ENCODE results near the gene SYNRG.
A peak's percentile ranks its signal among the peaks of the same experiment; 100 is the strongest.
"Not testable (repeated sequence)": the region's sequence is repeated elsewhere in the genome, so short reads cannot be mapped to it uniquely, and the experiment has no call there.

SYNRG gene
- 68.4 to 170 (median 167) reads per million in 3 experiments for total RNA-seq

GRCh38 chr17:37609170-37610040, at the start of gene SYNRG:
SYNRG (minus strand) TSS chr17:37609418; CDS start chr17:37609355, 63 bp downstream.
- peak; percentile 95 for DNase-seq

GRCh38 chr17:37657202-37657601, 48.0 kb upstream of the SYNRG start:
- no peak for DNase-seq

GRCh38 chr17:37651849-37652248, 42.6 kb upstream of the SYNRG start:
- no peak for DNase-seq

GRCh38 chr17:37650419-37651003, 41.3 kb upstream of the SYNRG start:
- no peak for DNase-seq

- DNase-seq: no peak
Observed at GRCh38 chr17:37648555-37648954, 39.3 kb upstream of the SYNRG start.

- DNase-seq: no peak
Observed at GRCh38 chr17:37647856-37648255, 38.6 kb upstream of the SYNRG start.

GRCh38 chr17:37643869-37644268, 34.7 kb upstream of the SYNRG start:
- DNase-seq: no peak

- peak; percentile 85 for DNase-seq
Observed at GRCh38 chr17:37643118-37643766, 34.0 kb upstream of the SYNRG start, which contains the start of gene DDX52. DDX52 (minus strand) TSS chr17:37643446; CDS start chr17:37643420, 26 bp downstream.

GRCh38 chr17:37642681-37643080, 33.5 kb upstream of the SYNRG start:
- no peak for DNase-seq

GRCh38 chr17:37640015-37640414, 30.8 kb upstream of the SYNRG start:
- no peak for DNase-seq

GRCh38 chr17:37637956-37638355, 28.7 kb upstream of the SYNRG start:
- DNase-seq: no peak

GRCh38 chr17:37616430-37616829, 7.2 kb upstream of the SYNRG start:
- not testable (repeated sequence) for DNase-seq

- DNase-seq: no peak
Observed at GRCh38 chr17:37614823-37615222, 5.6 kb upstream of the SYNRG start.

GRCh38 chr17:37614391-37614790, 5.2 kb upstream of the SYNRG start:
- no peak for DNase-seq

GRCh38 chr17:37610971-37611370, 1.8 kb upstream of the SYNRG start:
- DNase-seq: no peak

- DNase-seq: not testable (repeated sequence)
Observed at GRCh38 chr17:37610041-37610420, 813 bp upstream of the SYNRG start.

- peak; percentile 13 for DNase-seq
Observed at GRCh38 chr17:37608351-37609169, 658 bp downstream of the SYNRG start.

- peak; percentile 71 for DNase-seq
Observed at GRCh38 chr17:37607637-37608331, 1.4 kb downstream of the SYNRG start.

- peak; percentile 59 for DNase-seq
Observed at GRCh38 chr17:37605813-37606505, 3.3 kb downstream of the SYNRG start.

- DNase-seq: no peak
Observed at GRCh38 chr17:37605081-37605480, 4.1 kb downstream of the SYNRG start.

- no peak for DNase-seq
Observed at GRCh38 chr17:37604556-37604955, 4.7 kb downstream of the SYNRG start.

Measured in central memory CD4-positive, alpha-beta T cell (primary cell).